Common myeloid progenitor, CD34-positive (primary cell): ENCODE data around the gene ELMO3.
A peak's percentile ranks its signal among the peaks of the same experiment; 100 is the strongest.

Experiments
- CTCF ChIA-PET: fragments of 350-600 bp; sonication (Branson Sonifier 250); formaldehyde crosslinking; loops from one replicate; lab custom pipeline; 2021; ENCODE audit warnings: antibody characterized with exemption; lab: Charles Lee
- POLR2A ChIA-PET: fragments of 350-600 bp; sonication (Branson Sonifier 250); formaldehyde crosslinking; loops from one replicate; lab custom pipeline; 2021; ENCODE audit warnings: antibody characterized with exemption; lab: Charles Lee
- DNase-seq, 3 donors: peaks; one replicate each; pipeline versions ENCODE4 v3.0.0 to v3.0.0-alpha.2; 2013
- H3K27ac ChIP-seq, 2 experiments: 1 replicate in 1 of 2; 2 replicates in 1 of 2; pipeline ENCODE4 v1.7.0; 2013; ENCODE audit warnings: inconsistent platforms in 2 of 2, low read length in 2 of 2, mild to moderate bottlenecking in 2 of 2, low read depth in 1 of 2, moderate library complexity in 1 of 2; ENCODE audit not compliant: severe bottlenecking in 2 of 2, insufficient read depth in 1 of 2, poor library complexity in 1 of 2
- H3K27me3 ChIP-seq, 5 experiments: replicated peaks in 2 of 5; 1 replicate in 3 of 5; 2 replicates in 2 of 5; pipeline versions ENCODE4 v1.6.1 to v1.7.0; 2013; ENCODE audit warnings: low read length in 4 of 5, mild to moderate bottlenecking in 2 of 5, moderate library complexity in 2 of 5, inconsistent platforms in 1 of 5; ENCODE audit not compliant: insufficient read depth in 5 of 5, control insufficient read depth in 4 of 5
- H3K36me3 ChIP-seq, 4 experiments: 1 replicate in 2 of 4; 2 replicates in 2 of 4; pipeline versions ENCODE4 v1.6.1 to v1.7.0; 2013; ENCODE audit warnings: low read length in 3 of 4, control low read depth in 1 of 4, mild to moderate bottlenecking in 1 of 4; ENCODE audit not compliant: control insufficient read depth in 4 of 4, insufficient read depth in 4 of 4
- H3K4me1 ChIP-seq, 4 experiments: 1 replicate in 3 of 4; 2 replicates in 1 of 4; pipeline versions ENCODE4 v1.6.1 to v1.7.1; 2013; ENCODE audit warnings: low read length in 3 of 4, mild to moderate bottlenecking in 3 of 4, control low read depth in 1 of 4, inconsistent platforms in 1 of 4, moderate library complexity in 1 of 4; ENCODE audit not compliant: control insufficient read depth in 4 of 4, insufficient read depth in 4 of 4; ENCODE audit errors: control extremely low read depth in 1 of 4
- H3K4me3 ChIP-seq, 7 experiments: 1 replicate in 4 of 7; 2 replicates in 3 of 7; pipeline versions ENCODE4 v1.5.1 to v1.7.0; 2013; ENCODE audit warnings: mild to moderate bottlenecking in 7 of 7, low read length in 6 of 7, moderate library complexity in 6 of 7, inconsistent platforms in 2 of 7, low read depth in 2 of 7, control low read depth in 1 of 7; ENCODE audit not compliant: insufficient read depth in 4 of 7, control insufficient read depth in 1 of 7; ENCODE audit errors: extremely low read depth in 1 of 7
- H3K9me3 ChIP-seq, 5 experiments: 1 replicate in 4 of 5; 2 replicates in 1 of 5; pipeline versions ENCODE4 v1.6.1 to v1.7.1; 2013; ENCODE audit warnings: low read length in 4 of 5, mild to moderate bottlenecking in 2 of 5, inconsistent platforms in 1 of 5, low read depth in 1 of 5, moderate library complexity in 1 of 5; ENCODE audit not compliant: control insufficient read depth in 4 of 5, insufficient read depth in 2 of 5; ENCODE audit errors: control extremely low read depth in 1 of 5
- WGBS: methylation state at CpG from one replicate; pipeline ENCODE4 v1.1.5; 2013; ENCODE audit not compliant: insufficient coverage; 5-methylcytosine and 5-hydroxymethylcytosine counted together

ELMO3 gene

GRCh38 chr16:67228034-67228785 is 29.3 kb downstream of the ELMO3 start:
- WGBS, result 98% methylated on average over 7 of the region's 9 CpGs
- no peak for DNase-seq
- CTCF ChIA-PET, result interaction anchor here (1.3 to 10.7 kb wide), 4 partner anchors 10 to 18 kb away, joined by 6 to 108 read pairs (median 8); partner anchors contain the start of genes FHOD1 and SLC9A5
- peaks cover 3 to 44% (median 39%) of the 10 kb centered on the region in 4 experiments for H3K36me3 ChIP-seq
- H3K9me3 ChIP-seq, result no peaks in the 10 kb centered on the region
- H3K4me1 ChIP-seq, result peaks cover 11 to 42% (median 32%) of the 10 kb centered on the region in 4 experiments
- peak overlapping the region in 6 of 7 experiments; percentile 88 to 97 (median 92) for H3K4me3 ChIP-seq
- peak overlapping the region in 1 of 2 experiments; percentile 88 for H3K27ac ChIP-seq
- no peaks in the 10 kb centered on the region for H3K27me3 ChIP-seq
- POLR2A ChIA-PET, result interaction anchor here (1.4 to 3.6 kb wide), 3 partner anchors 10 to 17 kb away, joined by 5 to 42 read pairs (median 6); partner anchors contain the start of gene FHOD1

DNA sequence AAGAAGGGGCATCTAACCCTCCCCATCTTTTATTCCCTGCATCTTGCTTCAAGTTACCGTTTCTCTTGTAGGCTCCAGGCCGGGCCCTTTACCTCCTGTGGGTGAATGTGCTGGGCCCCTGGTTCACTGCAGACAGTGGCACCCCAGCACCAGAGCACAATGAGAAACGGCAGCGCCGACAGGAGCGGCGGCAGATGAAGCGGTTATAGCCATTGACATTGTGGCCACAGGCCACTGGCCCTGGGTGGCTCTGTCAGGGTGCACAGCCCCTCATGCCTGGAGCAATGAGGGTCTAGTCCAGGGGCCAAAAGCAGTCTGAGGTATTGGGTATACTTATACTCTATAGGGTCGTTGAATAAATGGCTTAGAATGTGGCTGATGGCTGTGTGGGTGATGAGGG is 30.0 kb downstream of the ELMO3 start:
- H3K9me3 ChIP-seq, result no peaks in the 10 kb centered on the region
- peaks cover 10 to 35% (median 27%) of the 10 kb centered on the region in 4 experiments for H3K4me1 ChIP-seq
- H3K36me3 ChIP-seq, result peaks cover 3 to 50% (median 44%) of the 10 kb centered on the region in 4 experiments
- no peak overlapping the region for H3K27ac ChIP-seq
- H3K27me3 ChIP-seq, result no peaks in the 10 kb centered on the region
- no peak overlapping the region for H3K4me3 ChIP-seq
- 98% methylated on average over 8 of the region's 9 CpGs for WGBS
- DNase-seq, result no peak
- ChIA-PET CTCF (interaction anchor here (2.2 to 10.7 kb wide), 2 partner anchors 9 to 17 kb away, joined by 9 to 108 read pairs; partner anchors contain the start of genes FHOD1 and SLC9A5), POLR2A (no interaction called here)

GRCh38 chr16:67229906-67230808 is 31.2 kb downstream of the ELMO3 start:
- H3K27ac ChIP-seq, result no peak overlapping the region
- H3K36me3 ChIP-seq, result peaks cover 3 to 62% (median 52%) of the 10 kb centered on the region in 4 experiments
- ChIA-PET POLR2A (interaction anchor here (0.7 to 1.5 kb wide), 4 partner anchors 14 to 21 kb away, joined by 3 to 7 read pairs (median 4); no protein-coding TSS in a partner anchor), CTCF (interaction anchor here (1.0 to 10.7 kb wide), 4 partner anchors 8 to 45 kb away, joined by 3 to 108 read pairs (median 3); partner anchors contain the start of genes EXOC3L1, FHOD1 and SLC9A5)
- no peaks in the 10 kb centered on the region for H3K27me3 ChIP-seq
- no peak overlapping the region for H3K4me3 ChIP-seq
- DNase-seq, result no peak
- no peaks in the 10 kb centered on the region for H3K9me3 ChIP-seq
- WGBS, result 95% methylated on average over 30 of the region's 32 CpGs
- peaks cover 7 to 27% (median 20%) of the 10 kb centered on the region in 4 experiments for H3K4me1 ChIP-seq

GRCh38 chr16:67230809-67231660 is 32.1 kb downstream of the ELMO3 start:
- no peak for DNase-seq
- peaks cover 6 to 69% (median 59%) of the 10 kb centered on the region in 4 experiments for H3K36me3 ChIP-seq
- ChIA-PET POLR2A (interaction anchor here (1.5 kb wide), 1 partner anchor 13 kb away, joined by 7 read pairs; no protein-coding TSS in a partner anchor), CTCF (interaction anchor here (1.0 to 10.7 kb wide), 3 partner anchors 9 to 46 kb away, joined by 3 to 108 read pairs (median 5); partner anchors contain the start of genes FHOD1 and SLC9A5)
- no peaks in the 10 kb centered on the region for H3K9me3 ChIP-seq
- 96% methylated on average over 10 of the region's 12 CpGs for WGBS
- H3K27me3 ChIP-seq, result no peaks in the 10 kb centered on the region
- H3K4me3 ChIP-seq, result no peak overlapping the region
- H3K27ac ChIP-seq, result no peak overlapping the region
- peaks cover 7 to 19% (median 14%) of the 10 kb centered on the region in 4 experiments for H3K4me1 ChIP-seq

DNA sequence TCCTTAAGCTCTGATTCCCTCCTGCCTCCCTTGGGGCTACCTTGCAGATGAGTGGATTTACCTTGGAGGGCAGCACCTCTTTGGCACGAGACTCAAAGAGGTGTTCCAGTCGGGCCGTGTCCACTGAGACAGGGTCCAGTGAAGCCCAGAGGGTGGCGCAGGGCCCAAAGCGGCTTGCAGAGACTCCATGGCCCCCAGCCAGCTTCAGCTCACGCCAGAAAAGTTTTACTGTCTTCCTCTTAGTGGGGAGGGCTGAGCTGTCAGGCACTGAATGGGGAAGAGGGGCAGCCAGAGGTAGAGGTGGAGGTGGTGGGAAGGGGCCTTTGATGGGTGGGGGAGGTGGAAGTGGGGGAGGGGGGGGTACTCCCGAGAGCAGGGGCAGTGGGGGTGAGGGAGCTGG is 34.7 kb downstream of the ELMO3 start:
- H3K27ac ChIP-seq, result no peak overlapping the region
- ChIA-PET POLR2A (interaction anchor here (2.4 kb wide), 1 partner anchor 12 kb away, joined by 12 read pairs; no protein-coding TSS in a partner anchor), CTCF (interaction anchor here (0.9 to 10.7 kb wide), 3 partner anchors 13 to 33 kb away, joined by 3 to 108 read pairs (median 4); partner anchors contain the start of genes FHOD1 and SLC9A5)
- peaks cover 13 to 88% (median 73%) of the 10 kb centered on the region in 4 experiments for H3K36me3 ChIP-seq
- no peak for DNase-seq
- no peaks in the 10 kb centered on the region for H3K27me3 ChIP-seq
- no peaks in the 10 kb centered on the region for H3K9me3 ChIP-seq
- 100% methylated on average over 4 of the region's 7 CpGs for WGBS
- H3K4me3 ChIP-seq, result no peak overlapping the region
- no peaks in the 10 kb centered on the region for H3K4me1 ChIP-seq

DNA sequence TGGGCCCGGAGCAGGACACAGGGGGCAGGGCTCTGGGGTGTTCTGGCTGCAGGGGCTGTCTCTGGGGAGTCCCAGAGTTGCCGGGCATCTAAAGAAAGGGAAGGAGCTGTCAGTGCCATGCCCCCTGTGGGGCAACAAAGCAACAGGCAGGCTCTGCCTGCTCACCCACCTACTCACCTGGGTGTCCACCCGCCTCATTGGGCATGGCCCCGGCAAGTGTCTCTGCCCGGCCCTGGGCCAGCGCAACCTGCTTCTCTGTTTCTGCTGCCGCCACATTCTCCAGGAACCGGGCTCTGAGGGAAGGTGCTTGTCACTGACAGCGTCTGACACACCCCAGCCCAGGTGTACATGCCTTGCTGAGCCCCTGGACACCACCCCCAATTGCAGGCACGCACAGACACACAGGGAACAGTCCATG is 35.3 kb downstream of the ELMO3 start:
- no peak overlapping the region for H3K4me3 ChIP-seq
- H3K27ac ChIP-seq, result no peak overlapping the region
- no peaks in the 10 kb centered on the region for H3K4me1 ChIP-seq
- CTCF ChIA-PET, result interaction anchor here (0.9 to 10.7 kb wide), 2 partner anchors 12 to 32 kb away, joined by 3 to 108 read pairs; partner anchors contain the start of genes FHOD1 and SLC9A5
- 97% methylated on average over 9 of the region's 10 CpGs for WGBS
- POLR2A ChIA-PET, result interaction anchor here (1.5 to 2.4 kb wide), 2 partner anchors 11 to 13 kb away, joined by 3 to 12 read pairs; partner anchors contain the start of gene FHOD1
- no peaks in the 10 kb centered on the region for H3K27me3 ChIP-seq
- peaks cover 13 to 88% (median 70%) of the 10 kb centered on the region in 4 experiments for H3K36me3 ChIP-seq
- DNase-seq, result no peak
- no peaks in the 10 kb centered on the region for H3K9me3 ChIP-seq
